Endothelial cell of umbilical vein (primary cell): ENCODE data around the gene DYNLT5. TPM values are rescaled to one million over a fixed set of nuclear protein-coding genes. Genes with fewer than 3 reads are reported as not detected.

Experiments
- BruUV-seq: library from RNA; stranded (reverse); fragments of 400-500 nt; replicated peaks from 2 replicates; lab custom pipeline; 2021; lab: Mats Ljungman, UMichigan
- CTCF ChIA-PET: fragments of 300-600, 350-600 bp; sonication (Branson Sonifier 250); formaldehyde crosslinking; loops from one replicate; lab custom pipeline; 2021; ENCODE audit warnings: antibody characterized with exemption, inconsistent platforms; lab: Charles Lee
- POLR2A ChIA-PET: fragments of 300-600, 350-600 bp; sonication (Branson Sonifier 250); formaldehyde crosslinking; loops from one replicate; lab custom pipeline; 2021; ENCODE audit warnings: antibody characterized with exemption, inconsistent platforms; lab: Charles Lee
- DNase-seq: peaks from one replicate; pipeline ENCODE4 v3.0.0-alpha.2; 2011; ENCODE audit warnings: low read depth, low spot score
- FAIRE-seq: peaks from 2 replicates; lab custom pipeline; 2011; peaks lifted over from hg19 to GRCh38; lab: Jason Lieb, UNC
- H2AFZ ChIP-seq: 2 replicates; pipeline ENCODE4 v1.6.0; 2012; ENCODE audit warnings: low read depth, low read length, control low read depth, inconsistent platforms
- H3K27ac ChIP-seq: 2 replicates; pipeline ENCODE4 v1.5.1; 2011; ENCODE audit warnings: low read depth, mild to moderate bottlenecking, control low read depth, low read length, moderate library complexity; ENCODE audit not compliant: insufficient read depth
- H3K27me3 ChIP-seq, 2 experiments: 2 replicates each; pipeline versions ENCODE4 v1.6.0 to v1.6.1; 2011; ENCODE audit warnings: low read length in 2 of 2, mixed read lengths in 1 of 2; ENCODE audit not compliant: control insufficient read depth in 2 of 2, insufficient read depth in 2 of 2
- H3K36me3 ChIP-seq, 2 experiments: 2 replicates in 1 of 2; 3 replicates in 1 of 2; pipeline ENCODE4 v1.5.1; 2011; ENCODE audit warnings: low read length in 2 of 2, mild to moderate bottlenecking in 1 of 2, moderate library complexity in 1 of 2; ENCODE audit not compliant: control insufficient read depth in 2 of 2, insufficient read depth in 2 of 2; ENCODE audit errors: extremely low read depth in 1 of 2
- H3K4me1 ChIP-seq: 3 replicates; pipeline ENCODE4 v1.5.1; 2011; ENCODE audit warnings: mild to moderate bottlenecking, low read length; ENCODE audit not compliant: control insufficient read depth, insufficient read depth; ENCODE audit errors: extremely low read depth
- H3K4me2 ChIP-seq: 2 replicates; pipeline ENCODE4 v1.6.1; 2011; ENCODE audit warnings: low read length, control low read depth, mixed read lengths; ENCODE audit not compliant: insufficient read depth
- H3K4me3 ChIP-seq, 3 experiments: fragments of 200-600 bp in 1 of 3; sonication (generic), shearing (Covaris generic) in 1 of 3; replicated peaks in 1 of 3; 2 replicates each; pipeline ENCODE4 v1.5.1; 2011 to 2016; ENCODE audit warnings: control low read depth in 3 of 3, low read length in 3 of 3, mild to moderate bottlenecking in 2 of 3, inconsistent platforms in 1 of 3, low read depth in 1 of 3, moderate library complexity in 1 of 3; ENCODE audit not compliant: insufficient read depth in 1 of 3
- H3K79me2 ChIP-seq: 2 replicates; pipeline ENCODE4 v1.6.0; 2012; ENCODE audit warnings: low read length, inconsistent platforms; ENCODE audit not compliant: control insufficient read depth, insufficient read depth
- H3K9ac ChIP-seq: replicated peaks from 2 replicates; pipeline ENCODE3; 2011; ENCODE audit warnings: low read length, control low read depth; ENCODE audit not compliant: insufficient read depth; ENCODE audit errors: extremely low read depth
- H3K9me1 ChIP-seq: replicated peaks from 3 replicates; pipeline ENCODE4 v1.6.0; 2011; ENCODE audit warnings: mild to moderate bottlenecking, low read length; ENCODE audit not compliant: control insufficient read depth, insufficient read depth; ENCODE audit errors: extremely low read depth
- H3K9me3 ChIP-seq: replicated peaks from 2 replicates; pipeline ENCODE4 v1.5.1; 2012; ENCODE audit warnings: low read length, inconsistent platforms; ENCODE audit not compliant: control insufficient read depth, insufficient read depth
- H4K20me1 ChIP-seq: replicated peaks from 2 replicates; pipeline ENCODE3; 2011; ENCODE audit warnings: mild to moderate bottlenecking, low read length; ENCODE audit not compliant: control insufficient read depth, insufficient read depth; ENCODE audit errors: extremely low read depth
- EZH2 ChIP-seq: IDR thresholded peaks from 2 replicates; pipeline ENCODE4 v1.6.1; 2012; ENCODE audit warnings: borderline replicate concordance, low read depth, mild to moderate bottlenecking, moderate library complexity, low read length, inconsistent platforms; ENCODE audit not compliant: severe bottlenecking
- FOS ChIP-seq: IDR thresholded peaks from 2 replicates; pipeline ENCODE4 v1.6.1; 2011; ENCODE audit warnings: mild to moderate bottlenecking, low read length, moderate library complexity, borderline replicate concordance; ENCODE audit not compliant: insufficient read depth
- GATA2 ChIP-seq: IDR thresholded peaks from 2 replicates; pipeline ENCODE4 v1.7.0; 2011; ENCODE audit warnings: low read depth, mild to moderate bottlenecking, moderate library complexity, mixed read lengths, low read length; ENCODE audit not compliant: insufficient read length, insufficient read depth
- JUN ChIP-seq: IDR thresholded peaks from 2 replicates; pipeline ENCODE4 v1.6.1; 2011; ENCODE audit warnings: borderline replicate concordance, low read depth; ENCODE audit not compliant: insufficient read length, insufficient read depth
- MYC ChIP-seq: IDR thresholded peaks from one replicate; pipeline ENCODE4 v1.6.1; 2011; ENCODE audit warnings: mild to moderate bottlenecking, low read depth, low read length
- POLR2A ChIP-seq: IDR thresholded peaks from 2 replicates; pipeline ENCODE4 v1.6.1; 2012; ENCODE audit warnings: low read depth, mild to moderate bottlenecking, control low read depth, low read length
- POLR2AphosphoS5 ChIP-seq: IDR thresholded peaks from 2 replicates; pipeline ENCODE4 v1.6.1; 2012; ENCODE audit warnings: low read depth, mild to moderate bottlenecking, control low read depth, low read length, moderate library complexity; ENCODE audit not compliant: insufficient read depth
- dilution Hi-C: fragments of 300-500 bp; cut with MboI; formaldehyde crosslinking; loops from one replicate; pipeline ENCODE4 v1.15.0; 2019; ENCODE audit warnings: low sequenced_read_pairs; ENCODE audit not compliant: extremely low pct_ligation_motif_present
- intact Hi-C: fragments of 100-400 bp; cut with micrococcal nuclease; formaldehyde crosslinking; loops from one replicate; pipeline ENCODE4 v1.10.0; 2022
- polyA plus RNA-seq, 4 experiments: library from polyadenylated mRNA; depleted of rRNA in 3 of 4; stranded (reverse) in 3 of 4; unstranded in 1 of 4; fragments of >200 nt; gene quantifications; 2 replicates each; pipeline versions ENCODE4 v1.2.1 to v1.2.3, GENCODE V29; 2011 to 2012; ENCODE audit warnings: missing spikeins in 1 of 4
- total RNA-seq: library from RNA; stranded (reverse); gene quantifications from 2 replicates; pipeline ENCODE4 v1.2.3, GENCODE V29; 2021
- TF ChIP-seq, protein P1 (sequence below): IDR thresholded peaks from 2 replicates; pipeline ENCODE4 v1.6.1; 2011; ENCODE audit not compliant: insufficient read depth, insufficient read length
- TF ChIP-seq, protein P2 (sequence below), 2 donors: IDR thresholded peaks; 1 replicate in 1 of 2; 2 replicates in 1 of 2; pipeline ENCODE4 v1.5.1; 2011; ENCODE audit warnings: low read length in 2 of 2, mild to moderate bottlenecking in 2 of 2, moderate library complexity in 2 of 2, control low read depth in 1 of 2, inconsistent platforms in 1 of 2, low read depth in 1 of 2; ENCODE audit not compliant: insufficient read depth in 1 of 2; ENCODE audit errors: extremely low read depth in 1 of 2

DYNLT5 gene
- total and polyA plus RNA-seq, 2 donors (not counting 3 experiments of a cell fraction or from before 2014, with no cell fraction given), result 4.0 to 4.5 TPM

DNA sequence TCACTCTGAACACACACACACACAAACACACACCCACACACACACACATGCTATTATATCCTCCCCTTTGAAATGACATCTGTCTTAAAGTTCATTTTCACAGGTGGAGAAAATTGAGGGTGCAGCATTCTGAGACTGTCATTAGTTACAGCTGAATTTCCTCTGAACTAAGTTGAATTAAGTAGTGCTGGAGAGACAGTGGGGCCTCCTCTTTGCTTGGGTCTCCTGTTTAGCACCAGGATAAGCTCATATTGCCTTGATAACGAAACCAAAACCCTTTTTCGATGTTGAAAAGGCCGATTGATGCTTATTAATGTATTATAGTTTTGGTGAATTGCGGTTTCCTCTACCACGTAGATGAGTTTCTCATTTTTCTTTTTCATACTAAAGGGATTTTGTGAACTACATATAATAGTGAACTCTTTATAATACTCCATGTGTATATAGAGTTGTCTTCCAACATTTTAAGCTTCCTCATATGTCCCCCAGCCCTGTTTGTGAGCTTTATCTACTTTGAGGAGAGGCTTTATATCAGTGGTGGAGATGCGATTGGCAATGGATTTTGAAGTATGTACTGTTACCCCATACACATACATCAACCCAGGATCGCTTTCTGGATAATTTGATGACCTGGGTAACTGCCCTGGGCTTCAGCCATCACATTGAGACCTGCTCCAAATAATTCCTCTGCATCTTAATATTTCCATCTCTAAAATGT is 17.4 kb downstream of the DYNLT5 start:
- Histone ChIP-seq H3K36me3 (no peaks in the 10 kb centered on the region), H3K4me3 (no peak overlapping the region), H3K4me2 (no peak overlapping the region), H3K9me3 (no peaks in the 10 kb centered on the region), H3K27me3 (no peaks in the 10 kb centered on the region), H3K9me1 (no peaks in the 10 kb centered on the region), H3K27ac (no peak overlapping the region), H4K20me1 (no peaks in the 10 kb centered on the region), H3K9ac (no peak overlapping the region), H3K79me2 (no peaks in the 10 kb centered on the region), H3K4me1 (no peaks in the 10 kb centered on the region), H2AFZ (no peak overlapping the region)
- POLR2A ChIA-PET, result no interaction called here
- dilution Hi-C loops, result no loop called here
- no TSS peak for BruUV-seq
- CTCF ChIA-PET, result interaction anchor here (1.2 to 1.3 kb wide), 2 partner anchors 380 to 442 kb away, joined by 4 to 5 read pairs; no protein-coding TSS in a partner anchor
- TF ChIP-seq, protein P1, sequence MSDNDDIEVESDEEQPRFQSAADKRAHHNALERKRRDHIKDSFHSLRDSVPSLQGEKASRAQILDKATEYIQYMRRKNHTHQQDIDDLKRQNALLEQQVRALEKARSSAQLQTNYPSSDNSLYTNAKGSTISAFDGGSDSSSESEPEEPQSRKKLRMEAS, result no peak
- TF ChIP-seq MYC, result no peak
- TF ChIP-seq POLR2AphosphoS5, result no peak
- no peak for TF ChIP-seq FOS
- TF ChIP-seq EZH2, result no peak
- TF ChIP-seq, protein P2, sequence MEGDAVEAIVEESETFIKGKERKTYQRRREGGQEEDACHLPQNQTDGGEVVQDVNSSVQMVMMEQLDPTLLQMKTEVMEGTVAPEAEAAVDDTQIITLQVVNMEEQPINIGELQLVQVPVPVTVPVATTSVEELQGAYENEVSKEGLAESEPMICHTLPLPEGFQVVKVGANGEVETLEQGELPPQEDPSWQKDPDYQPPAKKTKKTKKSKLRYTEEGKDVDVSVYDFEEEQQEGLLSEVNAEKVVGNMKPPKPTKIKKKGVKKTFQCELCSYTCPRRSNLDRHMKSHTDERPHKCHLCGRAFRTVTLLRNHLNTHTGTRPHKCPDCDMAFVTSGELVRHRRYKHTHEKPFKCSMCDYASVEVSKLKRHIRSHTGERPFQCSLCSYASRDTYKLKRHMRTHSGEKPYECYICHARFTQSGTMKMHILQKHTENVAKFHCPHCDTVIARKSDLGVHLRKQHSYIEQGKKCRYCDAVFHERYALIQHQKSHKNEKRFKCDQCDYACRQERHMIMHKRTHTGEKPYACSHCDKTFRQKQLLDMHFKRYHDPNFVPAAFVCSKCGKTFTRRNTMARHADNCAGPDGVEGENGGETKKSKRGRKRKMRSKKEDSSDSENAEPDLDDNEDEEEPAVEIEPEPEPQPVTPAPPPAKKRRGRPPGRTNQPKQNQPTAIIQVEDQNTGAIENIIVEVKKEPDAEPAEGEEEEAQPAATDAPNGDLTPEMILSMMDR (IDR thresholded peaks at IDR 0.05; ENCODE audit: extremely low read depth in 1 of 2, insufficient read depth in 1 of 2, low read depth in 1 of 2, low read length in 2 of 2), result no peak
- TF ChIP-seq JUN, result no peak
- no peak for TF ChIP-seq GATA2
- no peak for TF ChIP-seq POLR2A
- no peak for DNase-seq
- intact Hi-C loops, result loop anchor here (5.0 to 10.0 kb wide), 2 partner anchors 228 to 735 kb away; no protein-coding TSS in a partner anchor
- no peak for FAIRE-seq
